Osteoblast (primary cell): ENCODE data around the gene RND3. TPM values are rescaled to one million over a fixed set of nuclear protein-coding genes. Genes with fewer than 3 reads are reported as not detected.
A peak's percentile ranks its signal among the peaks of the same experiment; 100 is the strongest.

Experiments used
- DNase-seq: peaks from one replicate; pipeline ENCODE4 v3.0.0; 2011; ENCODE audit warnings: low spot score, mixed read lengths; ENCODE audit not compliant: insufficient read length; ENCODE audit errors: missing footprints
- H2AFZ ChIP-seq: 2 replicates; pipeline ENCODE4 v1.6.0; 2011; ENCODE audit warnings: mild to moderate bottlenecking, low read length
- H3K27ac ChIP-seq: 2 replicates; pipeline ENCODE4 v1.5.1; 2011; ENCODE audit warnings: mild to moderate bottlenecking, low read depth, low read length, moderate library complexity
- H3K27me3 ChIP-seq: 2 replicates; pipeline ENCODE4 v1.6.0; 2012; ENCODE audit warnings: mild to moderate bottlenecking, control low read depth, inconsistent platforms, low read length, moderate library complexity; ENCODE audit not compliant: insufficient read depth
- H3K36me3 ChIP-seq: 2 replicates; pipeline ENCODE4 v1.5.1; 2011; ENCODE audit warnings: mild to moderate bottlenecking, low read length, control low read depth, moderate library complexity; ENCODE audit not compliant: insufficient read depth
- H3K4me1 ChIP-seq: 2 replicates; pipeline ENCODE4 v1.5.1; 2011; ENCODE audit warnings: mild to moderate bottlenecking, low read length, control low read depth, moderate library complexity; ENCODE audit not compliant: insufficient read depth
- H3K4me2 ChIP-seq: 2 replicates; pipeline ENCODE4 v1.6.0; 2011; ENCODE audit warnings: mild to moderate bottlenecking, low read length; ENCODE audit not compliant: insufficient read depth
- H3K4me3 ChIP-seq: fragments of 200-600 bp; sonication (generic); 3 replicates; pipeline ENCODE4 v1.5.1; 2012; ENCODE audit warnings: mild to moderate bottlenecking, low read length, inconsistent platforms; ENCODE audit not compliant: insufficient read depth
- H3K79me2 ChIP-seq: 2 replicates; pipeline ENCODE4 v1.6.0; 2012; ENCODE audit warnings: mild to moderate bottlenecking, low read length, control low read depth, inconsistent platforms; ENCODE audit not compliant: insufficient read depth
- H3K9me3 ChIP-seq: 2 replicates; pipeline ENCODE4 v1.5.1; 2011; ENCODE audit warnings: low read depth, low read length, control low read depth
- H4K20me1 ChIP-seq: 2 replicates; pipeline ENCODE4 v1.6.0; 2012; ENCODE audit warnings: mild to moderate bottlenecking, low read length, control low read depth; ENCODE audit not compliant: insufficient read depth
- total RNA-seq: library from RNA; depleted of rRNA; stranded (reverse); fragments of >200 nt; gene quantifications from 2 replicates; pipeline ENCODE4 v1.2.3, GENCODE V29; 2012
- TF ChIP-seq, protein P1 (sequence below): IDR thresholded peaks from 2 replicates; pipeline ENCODE4 v1.5.1; 2011; ENCODE audit warnings: mild to moderate bottlenecking, low read depth, low read length, moderate library complexity; ENCODE audit errors: extremely low read depth

The RND3 gene
- total RNA-seq, 1 donor: 241 TPM

DNA sequence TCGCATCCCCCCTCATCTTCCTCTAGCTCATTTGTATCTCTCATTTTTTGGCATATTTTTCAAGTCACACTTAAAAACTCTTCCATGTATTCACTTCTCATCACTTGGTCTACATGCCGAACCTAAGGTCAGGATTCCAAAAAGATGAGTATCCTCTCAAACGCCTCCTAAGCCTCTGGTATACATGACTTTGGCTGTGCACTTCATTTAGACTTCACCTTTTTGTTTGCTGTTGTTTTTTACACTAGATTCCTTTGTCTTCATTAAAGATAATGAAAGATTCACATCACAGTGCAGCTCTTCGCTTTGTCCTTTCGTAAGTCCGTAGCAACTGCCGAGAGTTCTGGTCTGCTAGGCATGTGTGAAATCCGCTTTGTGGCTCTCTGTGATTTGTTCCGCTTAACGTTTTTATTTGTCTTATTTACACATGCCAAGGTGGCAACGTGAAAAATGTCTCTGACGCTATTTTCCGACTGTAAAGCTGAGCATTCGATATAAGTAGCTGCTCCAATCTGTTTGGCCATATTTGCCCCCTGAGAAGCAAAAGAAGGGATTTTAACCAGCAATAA is 17.7 kb downstream of the RND3 start:
- Histone ChIP-seq H3K4me1 (peaks cover 87% of the 10 kb centered on the region), H3K36me3 (peaks cover 67% of the 10 kb centered on the region), H3K27me3 (no peaks in the 10 kb centered on the region), H4K20me1 (peaks cover 29% of the 10 kb centered on the region), H3K9me3 (no peaks in the 10 kb centered on the region), H3K4me2 (no peak overlapping the region), H2AFZ (no peak overlapping the region), H3K79me2 (peaks cover 56% of the 10 kb centered on the region), H3K27ac (peak overlapping the region; percentile 65), H3K4me3 (no peak overlapping the region)
- no peak for DNase-seq
- TF ChIP-seq, protein P1, sequence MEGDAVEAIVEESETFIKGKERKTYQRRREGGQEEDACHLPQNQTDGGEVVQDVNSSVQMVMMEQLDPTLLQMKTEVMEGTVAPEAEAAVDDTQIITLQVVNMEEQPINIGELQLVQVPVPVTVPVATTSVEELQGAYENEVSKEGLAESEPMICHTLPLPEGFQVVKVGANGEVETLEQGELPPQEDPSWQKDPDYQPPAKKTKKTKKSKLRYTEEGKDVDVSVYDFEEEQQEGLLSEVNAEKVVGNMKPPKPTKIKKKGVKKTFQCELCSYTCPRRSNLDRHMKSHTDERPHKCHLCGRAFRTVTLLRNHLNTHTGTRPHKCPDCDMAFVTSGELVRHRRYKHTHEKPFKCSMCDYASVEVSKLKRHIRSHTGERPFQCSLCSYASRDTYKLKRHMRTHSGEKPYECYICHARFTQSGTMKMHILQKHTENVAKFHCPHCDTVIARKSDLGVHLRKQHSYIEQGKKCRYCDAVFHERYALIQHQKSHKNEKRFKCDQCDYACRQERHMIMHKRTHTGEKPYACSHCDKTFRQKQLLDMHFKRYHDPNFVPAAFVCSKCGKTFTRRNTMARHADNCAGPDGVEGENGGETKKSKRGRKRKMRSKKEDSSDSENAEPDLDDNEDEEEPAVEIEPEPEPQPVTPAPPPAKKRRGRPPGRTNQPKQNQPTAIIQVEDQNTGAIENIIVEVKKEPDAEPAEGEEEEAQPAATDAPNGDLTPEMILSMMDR: no peak

DNA sequence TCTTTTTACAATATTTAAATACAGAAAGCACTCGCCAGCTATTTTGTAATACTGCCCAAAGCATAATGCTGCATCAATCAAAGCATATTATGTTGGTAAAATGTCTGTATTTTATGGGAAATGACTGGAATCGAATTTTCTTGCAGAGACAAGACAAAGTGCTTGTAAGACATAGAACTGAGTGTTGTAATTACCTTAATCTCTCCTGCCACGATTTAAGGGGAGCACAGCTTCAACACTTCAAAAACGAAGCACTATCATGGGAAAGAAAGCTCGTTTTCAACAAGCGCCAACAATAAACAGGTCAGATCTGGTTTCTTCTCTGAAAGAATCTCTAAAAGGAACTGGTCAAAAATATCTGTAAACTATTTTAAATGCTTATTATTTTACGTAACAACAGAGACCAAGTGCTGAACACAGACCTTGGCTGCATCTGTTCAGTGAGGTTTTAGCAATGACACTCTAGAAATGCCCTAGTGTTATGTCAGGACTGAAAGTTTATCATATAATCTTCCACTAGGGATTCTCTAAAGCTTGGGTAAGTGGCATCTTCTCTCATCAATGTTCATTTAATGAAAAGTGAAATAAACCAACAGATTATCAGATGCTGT is 19.0 kb downstream of the RND3 start:
- Histone ChIP-seq H2AFZ (no peak overlapping the region), H4K20me1 (peaks cover 17% of the 10 kb centered on the region), H3K27ac (peak overlapping the region; percentile 65), H3K4me2 (peak overlapping the region; percentile 1), H3K27me3 (no peaks in the 10 kb centered on the region), H3K4me1 (peaks cover 74% of the 10 kb centered on the region), H3K36me3 (peaks cover 53% of the 10 kb centered on the region), H3K79me2 (peaks cover 42% of the 10 kb centered on the region), H3K4me3 (no peak overlapping the region), H3K9me3 (no peaks in the 10 kb centered on the region)
- TF ChIP-seq, protein P1: no peak
- no peak for DNase-seq

DNA sequence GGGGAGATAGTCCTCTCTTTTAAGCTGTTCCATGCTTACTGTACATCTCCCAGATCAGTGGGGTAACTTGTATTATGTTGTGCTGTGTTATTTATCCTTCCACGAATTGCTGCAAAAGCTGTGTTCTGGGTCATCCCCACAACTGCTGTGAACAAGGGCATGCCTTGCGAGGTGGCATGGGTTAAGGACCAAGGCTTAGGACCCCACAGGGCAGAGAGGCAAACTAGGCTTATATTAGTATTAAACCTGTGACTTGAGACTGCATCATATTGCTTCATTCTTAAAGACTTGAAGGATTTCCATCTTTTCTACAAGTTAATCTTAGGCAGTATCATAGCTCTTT is 19.9 kb downstream of the RND3 start:
- TF ChIP-seq, protein P1: no peak
- Histone ChIP-seq H3K27me3 (no peaks in the 10 kb centered on the region), H3K4me1 (peaks cover 65% of the 10 kb centered on the region), H3K36me3 (peaks cover 45% of the 10 kb centered on the region), H3K4me2 (peak overlapping the region; percentile 15), H3K9me3 (no peaks in the 10 kb centered on the region), H3K79me2 (peaks cover 35% of the 10 kb centered on the region), H4K20me1 (peaks cover 13% of the 10 kb centered on the region), H3K4me3 (no peak overlapping the region), H3K27ac (peak overlapping the region; percentile 65), H2AFZ (no peak overlapping the region)
- DNase-seq: no peak

DNA sequence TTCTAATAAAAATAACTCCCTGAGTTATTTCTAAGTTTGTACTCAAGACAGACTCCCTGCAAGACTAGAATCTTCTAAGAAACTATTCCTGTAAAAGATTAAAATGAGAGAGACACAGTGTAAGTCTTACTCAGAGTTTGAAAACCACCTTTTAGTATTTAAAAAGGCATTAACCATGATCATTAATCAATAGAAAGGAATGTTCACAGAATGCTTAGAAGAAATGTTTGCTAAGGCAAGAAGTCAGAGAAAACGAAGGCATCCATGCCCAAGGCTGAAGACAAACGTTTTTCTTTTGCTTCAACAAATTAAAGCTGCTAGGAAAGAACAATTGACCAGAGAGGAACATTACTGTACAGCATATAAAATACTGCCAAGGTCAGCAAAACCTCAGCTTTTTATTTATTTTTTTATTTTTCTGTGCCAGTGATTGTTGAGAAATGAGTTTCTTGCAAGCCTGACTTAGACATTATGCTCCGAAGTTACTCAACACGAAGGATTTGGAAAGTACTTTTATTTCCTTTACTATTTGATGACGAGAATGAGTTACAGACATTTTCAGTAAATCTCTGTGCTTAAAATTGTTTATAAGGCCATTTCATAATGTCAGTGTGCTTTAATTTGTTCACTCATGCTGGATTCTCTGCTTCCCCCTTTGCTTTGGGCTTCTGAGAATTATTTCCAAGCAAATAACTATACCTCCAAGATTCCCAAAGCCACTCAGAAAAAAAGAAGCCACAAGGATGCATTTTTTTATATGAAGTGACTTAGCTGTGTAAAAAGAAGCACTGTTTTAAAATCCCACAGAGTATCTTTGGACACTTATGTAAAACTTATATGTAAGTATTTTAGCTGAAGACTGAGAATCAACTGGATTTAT is 20.5 kb downstream of the RND3 start:
- peaks cover 30% of the 10 kb centered on the region for H3K79me2 ChIP-seq
- H3K4me1 ChIP-seq: peaks cover 59% of the 10 kb centered on the region
- H3K36me3 ChIP-seq: peaks cover 39% of the 10 kb centered on the region
- H3K9me3 ChIP-seq: no peaks in the 10 kb centered on the region
- no peaks in the 10 kb centered on the region for H3K27me3 ChIP-seq
- H2AFZ ChIP-seq: no peak overlapping the region
- TF ChIP-seq, protein P1: no peak
- peaks cover 9% of the 10 kb centered on the region for H4K20me1 ChIP-seq
- no peak overlapping the region for H3K4me3 ChIP-seq
- peak overlapping the region; percentile 65 for H3K27ac ChIP-seq
- peak overlapping the region; percentile 15 for H3K4me2 ChIP-seq
- no peak for DNase-seq
